ENCODE measurements around the gene BNIP3. TPM values are rescaled to one million over a fixed set of nuclear protein-coding genes. Genes with fewer than 3 reads are reported as not detected.

Gene BNIP3
- total RNA-seq, 1 donor from 2014 or later: 56.4 TPM

DNA sequence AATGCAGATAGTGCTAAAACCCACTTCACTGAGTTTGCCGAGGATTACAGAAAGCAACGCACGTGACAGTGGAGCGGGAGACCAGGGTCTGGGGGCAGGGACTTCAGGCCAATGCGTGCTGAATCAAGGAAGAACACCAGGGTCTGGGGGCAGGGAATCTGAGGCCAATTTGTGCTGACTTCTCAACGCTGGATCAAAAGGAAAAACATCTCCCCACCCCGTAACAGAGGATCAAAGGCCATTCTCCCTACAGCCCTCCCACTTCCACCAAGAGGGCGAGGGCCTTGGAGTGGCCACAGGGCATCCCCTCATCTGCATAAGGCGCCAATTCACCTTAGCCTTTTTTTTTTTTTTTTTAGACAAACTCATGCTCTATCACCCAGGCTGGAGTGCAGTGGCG is 22.3 kb upstream of the BNIP3 start:
- TF ChIP-seq, protein P1, sequence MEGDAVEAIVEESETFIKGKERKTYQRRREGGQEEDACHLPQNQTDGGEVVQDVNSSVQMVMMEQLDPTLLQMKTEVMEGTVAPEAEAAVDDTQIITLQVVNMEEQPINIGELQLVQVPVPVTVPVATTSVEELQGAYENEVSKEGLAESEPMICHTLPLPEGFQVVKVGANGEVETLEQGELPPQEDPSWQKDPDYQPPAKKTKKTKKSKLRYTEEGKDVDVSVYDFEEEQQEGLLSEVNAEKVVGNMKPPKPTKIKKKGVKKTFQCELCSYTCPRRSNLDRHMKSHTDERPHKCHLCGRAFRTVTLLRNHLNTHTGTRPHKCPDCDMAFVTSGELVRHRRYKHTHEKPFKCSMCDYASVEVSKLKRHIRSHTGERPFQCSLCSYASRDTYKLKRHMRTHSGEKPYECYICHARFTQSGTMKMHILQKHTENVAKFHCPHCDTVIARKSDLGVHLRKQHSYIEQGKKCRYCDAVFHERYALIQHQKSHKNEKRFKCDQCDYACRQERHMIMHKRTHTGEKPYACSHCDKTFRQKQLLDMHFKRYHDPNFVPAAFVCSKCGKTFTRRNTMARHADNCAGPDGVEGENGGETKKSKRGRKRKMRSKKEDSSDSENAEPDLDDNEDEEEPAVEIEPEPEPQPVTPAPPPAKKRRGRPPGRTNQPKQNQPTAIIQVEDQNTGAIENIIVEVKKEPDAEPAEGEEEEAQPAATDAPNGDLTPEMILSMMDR (IDR thresholded peaks at IDR 0.05; ENCODE audit: partially characterized antibody, unreplicated experiment): no peak
- Mint-ChIP-seq H3K27ac (ENCODE audit: unreplicated experiment) (no peak overlapping the region), H3K4me3 (ENCODE audit: unreplicated experiment) (no peak overlapping the region), H3K27me3 (ENCODE audit: unreplicated experiment) (peaks cover 1% of the 10 kb centered on the region), H3K9me3 (ENCODE audit: unreplicated experiment) (peaks cover 5% of the 10 kb centered on the region), H3K36me3 (ENCODE audit: unreplicated experiment) (no peaks in the 10 kb centered on the region), H3K4me1 (ENCODE audit: low read depth, unreplicated experiment) (no peaks in the 10 kb centered on the region)
- DNase-seq: no peak

DNA sequence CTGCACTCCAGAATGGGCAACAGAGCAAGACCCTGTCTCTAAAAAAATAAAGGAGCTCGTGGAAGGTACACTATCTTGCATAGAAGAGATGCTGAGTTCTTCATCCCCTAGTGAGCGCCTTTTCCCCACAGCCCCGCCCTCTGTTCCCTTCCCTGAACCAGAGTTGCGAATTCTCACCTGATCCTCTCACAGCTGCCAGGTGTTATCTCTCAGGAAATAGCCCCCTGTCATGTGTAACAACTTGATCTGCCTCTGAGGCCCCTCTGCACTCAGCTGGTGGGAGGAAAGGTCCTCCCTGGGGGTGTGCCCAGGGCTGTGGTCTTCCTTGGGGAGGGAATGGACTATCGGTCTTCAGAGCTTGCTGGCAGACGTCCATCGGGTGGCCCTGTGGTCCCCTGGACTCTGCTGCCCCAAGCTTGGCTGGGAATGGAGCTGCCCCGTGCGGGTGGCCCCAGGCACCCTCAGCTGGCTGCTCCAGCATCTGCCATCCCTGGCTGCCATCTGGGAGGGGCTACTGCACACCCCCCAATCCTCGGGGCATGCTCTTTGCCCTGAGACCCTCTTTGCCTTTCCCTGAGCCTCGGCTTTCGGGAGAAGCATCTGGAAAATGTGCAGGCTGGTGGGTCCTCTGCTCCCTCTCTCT is 21.7 kb upstream of the BNIP3 start:
- Mint-ChIP-seq H3K9me3 (ENCODE audit: unreplicated experiment) (peaks cover 5% of the 10 kb centered on the region), H3K27ac (ENCODE audit: unreplicated experiment) (no peak overlapping the region), H3K4me3 (ENCODE audit: unreplicated experiment) (no peak overlapping the region), H3K36me3 (ENCODE audit: unreplicated experiment) (no peaks in the 10 kb centered on the region), H3K4me1 (ENCODE audit: low read depth, unreplicated experiment) (no peaks in the 10 kb centered on the region), H3K27me3 (ENCODE audit: unreplicated experiment) (peaks cover 1% of the 10 kb centered on the region)
- TF ChIP-seq, protein P1 (IDR thresholded peaks at IDR 0.05; ENCODE audit: partially characterized antibody, unreplicated experiment): no peak
- DNase-seq: no peak

DNA sequence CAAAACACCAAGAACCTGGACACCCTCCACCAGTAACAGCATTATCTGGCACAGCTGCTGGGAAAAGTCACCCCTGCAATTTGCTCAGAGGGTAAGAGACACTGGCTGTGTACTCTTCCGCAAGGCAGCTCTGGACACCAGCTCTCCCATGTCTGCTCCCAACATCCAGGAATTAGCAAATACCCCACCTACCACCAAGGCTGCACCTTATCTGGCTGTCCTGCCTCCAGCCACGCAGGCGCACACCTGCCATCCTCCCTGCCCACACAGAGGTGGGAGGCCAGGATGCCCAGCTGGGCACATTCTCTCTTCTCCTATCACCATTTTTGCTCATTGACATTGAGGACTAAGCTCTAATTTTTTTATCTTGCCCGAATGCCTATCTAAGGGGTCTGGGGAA is 20.3 kb upstream of the BNIP3 start:
- TF ChIP-seq, protein P1 (IDR thresholded peaks at IDR 0.05; ENCODE audit: partially characterized antibody, unreplicated experiment): no peak
- H3K36me3 Mint-ChIP-seq (ENCODE audit: unreplicated experiment): no peaks in the 10 kb centered on the region
- no peak overlapping the region for H3K27ac Mint-ChIP-seq (ENCODE audit: unreplicated experiment)
- H3K27me3 Mint-ChIP-seq (ENCODE audit: unreplicated experiment): peaks cover 1% of the 10 kb centered on the region
- no peak for DNase-seq
- peaks cover 2% of the 10 kb centered on the region for H3K9me3 Mint-ChIP-seq (ENCODE audit: unreplicated experiment)
- H3K4me1 Mint-ChIP-seq (ENCODE audit: low read depth, unreplicated experiment): peaks cover 4% of the 10 kb centered on the region
- no peak overlapping the region for H3K4me3 Mint-ChIP-seq (ENCODE audit: unreplicated experiment)

DNA sequence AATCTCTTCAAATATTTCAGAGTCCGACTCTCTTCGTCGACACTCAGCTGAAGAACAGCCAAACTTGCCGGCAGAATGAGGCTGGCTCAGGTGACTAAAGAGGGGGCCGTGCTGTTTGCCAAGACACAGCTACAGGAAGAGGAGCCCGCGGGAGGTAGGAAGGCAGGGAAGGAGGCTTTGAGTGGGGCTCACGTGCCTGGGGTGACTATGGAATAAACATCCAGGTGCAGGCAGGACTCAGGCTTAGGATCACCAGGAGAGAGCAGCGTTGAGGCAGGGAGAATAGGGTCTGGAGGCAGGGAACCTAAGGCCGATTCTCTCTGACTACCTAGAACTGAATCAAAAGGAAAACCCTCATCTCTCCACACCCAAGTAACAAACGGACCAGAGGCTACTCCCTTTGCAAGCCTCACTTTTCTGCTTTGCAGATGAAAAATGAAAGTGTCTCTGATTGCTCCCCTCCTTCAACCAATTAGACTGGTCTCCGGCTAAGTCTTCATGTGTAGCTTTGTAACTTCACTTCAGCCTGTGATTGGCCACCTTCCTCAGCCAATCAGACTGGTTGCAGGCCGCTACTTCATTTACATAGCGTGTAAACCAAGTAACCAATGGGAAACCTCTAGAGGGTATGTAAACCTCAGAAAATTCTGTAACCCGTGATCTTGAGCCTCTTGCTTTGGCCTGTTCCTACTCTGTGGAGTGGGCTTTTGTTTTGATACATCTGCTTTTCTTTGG is 19.7 kb upstream of the BNIP3 start:
- Mint-ChIP-seq H3K4me3 (ENCODE audit: unreplicated experiment) (no peak overlapping the region), H3K27me3 (ENCODE audit: unreplicated experiment) (peaks cover 3% of the 10 kb centered on the region), H3K9me3 (ENCODE audit: unreplicated experiment) (peaks cover 2% of the 10 kb centered on the region), H3K36me3 (ENCODE audit: unreplicated experiment) (no peaks in the 10 kb centered on the region), H3K4me1 (ENCODE audit: low read depth, unreplicated experiment) (peaks cover 8% of the 10 kb centered on the region), H3K27ac (ENCODE audit: unreplicated experiment) (no peak overlapping the region)
- no peak for DNase-seq
- TF ChIP-seq, protein P1 (IDR thresholded peaks at IDR 0.05; ENCODE audit: partially characterized antibody, unreplicated experiment): no peak
